ENCODE measurements around the gene SPNS2.

DNA sequence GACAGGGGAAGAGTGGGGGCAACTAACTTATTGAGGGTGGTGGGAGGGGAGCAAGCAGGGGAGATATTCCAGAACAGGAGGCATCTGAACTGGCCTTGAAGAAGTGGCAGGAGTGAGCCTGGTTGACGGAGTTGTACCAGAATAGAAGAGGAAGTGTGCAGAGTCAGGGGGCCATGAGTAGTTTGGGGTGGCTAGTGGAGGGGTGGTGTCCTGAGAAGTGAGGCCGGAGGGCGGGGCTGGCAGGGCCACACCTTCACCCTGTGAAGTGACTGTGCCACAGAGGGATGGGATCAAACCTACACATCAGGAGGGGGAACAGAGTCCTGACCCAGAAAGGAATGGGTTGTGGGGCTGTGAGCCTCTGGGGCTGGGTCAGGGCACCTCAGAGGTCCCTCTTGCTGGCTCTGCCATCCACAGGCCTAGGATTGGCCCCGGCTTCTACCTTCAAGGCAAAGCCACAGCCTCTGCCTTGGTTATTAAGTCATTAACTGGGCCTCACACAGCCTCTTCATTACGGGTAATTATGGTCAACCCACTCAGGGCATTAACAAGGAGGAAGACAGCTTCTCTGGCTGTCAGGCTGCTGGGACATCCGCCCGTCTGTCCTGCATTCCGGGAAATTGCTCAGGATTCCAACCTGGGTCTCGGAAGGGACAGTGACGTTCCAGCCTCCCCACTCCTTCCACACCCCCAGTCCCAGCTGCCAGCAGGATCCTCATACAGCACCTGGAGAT lies 12.7 kb downstream of the SPNS2 start:
- TF ChIP-seq POLR2AphosphoS5 (IDR thresholded peaks at IDR 0.05) (no peak), POLR2A (IDR thresholded peaks at IDR 0.05) (no peak)
- TF ChIP-seq, protein P1, sequence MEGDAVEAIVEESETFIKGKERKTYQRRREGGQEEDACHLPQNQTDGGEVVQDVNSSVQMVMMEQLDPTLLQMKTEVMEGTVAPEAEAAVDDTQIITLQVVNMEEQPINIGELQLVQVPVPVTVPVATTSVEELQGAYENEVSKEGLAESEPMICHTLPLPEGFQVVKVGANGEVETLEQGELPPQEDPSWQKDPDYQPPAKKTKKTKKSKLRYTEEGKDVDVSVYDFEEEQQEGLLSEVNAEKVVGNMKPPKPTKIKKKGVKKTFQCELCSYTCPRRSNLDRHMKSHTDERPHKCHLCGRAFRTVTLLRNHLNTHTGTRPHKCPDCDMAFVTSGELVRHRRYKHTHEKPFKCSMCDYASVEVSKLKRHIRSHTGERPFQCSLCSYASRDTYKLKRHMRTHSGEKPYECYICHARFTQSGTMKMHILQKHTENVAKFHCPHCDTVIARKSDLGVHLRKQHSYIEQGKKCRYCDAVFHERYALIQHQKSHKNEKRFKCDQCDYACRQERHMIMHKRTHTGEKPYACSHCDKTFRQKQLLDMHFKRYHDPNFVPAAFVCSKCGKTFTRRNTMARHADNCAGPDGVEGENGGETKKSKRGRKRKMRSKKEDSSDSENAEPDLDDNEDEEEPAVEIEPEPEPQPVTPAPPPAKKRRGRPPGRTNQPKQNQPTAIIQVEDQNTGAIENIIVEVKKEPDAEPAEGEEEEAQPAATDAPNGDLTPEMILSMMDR (IDR thresholded peaks at IDR 0.05): no peak
